GM19099 (cell line): ENCODE data around the gene ABCA7.

ENCODE experiments used
- POLR2A ChIP-seq: IDR thresholded peaks from 3 replicates; pipeline ENCODE4 v1.6.1; 2011; ENCODE audit warnings: low read depth; ENCODE audit not compliant: insufficient read length; ENCODE audit errors: extremely low read depth

The ABCA7 gene

DNA sequence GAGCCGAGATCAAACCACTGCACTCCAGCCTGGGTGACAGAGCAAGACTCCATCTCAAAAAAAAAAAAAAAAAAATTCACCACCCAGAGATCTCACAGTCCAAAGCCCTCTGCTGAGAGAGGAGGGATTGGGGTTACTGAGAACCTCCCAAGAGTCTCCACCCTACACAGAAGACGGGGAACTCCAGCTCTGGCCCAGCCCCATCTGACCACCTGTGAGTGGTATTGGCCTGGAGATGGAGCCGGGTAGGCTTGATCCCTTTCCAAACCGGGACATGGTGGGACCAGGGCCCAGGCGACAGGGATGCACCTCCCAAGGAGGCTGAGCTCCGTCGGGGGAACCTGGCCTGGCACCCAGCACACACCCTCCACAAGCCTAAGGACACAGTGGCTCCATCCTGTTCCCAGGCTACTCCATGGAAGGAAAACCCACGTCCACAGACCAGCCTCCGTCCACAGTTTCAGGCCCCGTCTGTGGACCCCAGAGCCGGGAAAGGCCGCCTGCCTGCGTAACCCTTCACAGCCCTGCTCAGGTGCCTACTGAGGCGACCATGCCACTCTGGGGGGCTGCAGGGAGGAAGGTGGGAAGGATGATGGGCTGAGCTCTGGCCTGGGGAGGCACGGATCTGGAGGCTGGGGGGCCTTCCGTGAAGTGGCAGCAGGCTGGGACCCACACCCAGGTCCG is 20.8 kb upstream of the ABCA7 start:
- TF ChIP-seq POLR2A: no peak

DNA sequence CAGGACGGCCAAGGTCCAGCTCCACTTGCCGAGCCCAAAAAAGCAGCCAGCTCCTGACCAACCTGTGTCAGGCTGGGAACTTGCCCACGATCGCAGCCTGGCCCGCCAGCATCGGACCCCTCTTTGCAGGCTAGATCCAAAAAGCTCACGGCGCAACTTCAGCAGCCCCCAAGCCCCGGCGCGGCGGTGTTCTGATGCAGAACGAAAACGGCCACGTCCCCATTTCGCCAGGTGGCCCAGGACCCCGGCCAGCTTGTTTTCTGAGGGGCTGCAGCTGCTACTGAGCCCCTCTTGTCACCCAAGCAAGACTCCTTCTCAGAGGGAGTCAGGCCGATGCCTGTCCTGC is 20.3 kb upstream of the ABCA7 start:
- TF ChIP-seq POLR2A: no peak

DNA sequence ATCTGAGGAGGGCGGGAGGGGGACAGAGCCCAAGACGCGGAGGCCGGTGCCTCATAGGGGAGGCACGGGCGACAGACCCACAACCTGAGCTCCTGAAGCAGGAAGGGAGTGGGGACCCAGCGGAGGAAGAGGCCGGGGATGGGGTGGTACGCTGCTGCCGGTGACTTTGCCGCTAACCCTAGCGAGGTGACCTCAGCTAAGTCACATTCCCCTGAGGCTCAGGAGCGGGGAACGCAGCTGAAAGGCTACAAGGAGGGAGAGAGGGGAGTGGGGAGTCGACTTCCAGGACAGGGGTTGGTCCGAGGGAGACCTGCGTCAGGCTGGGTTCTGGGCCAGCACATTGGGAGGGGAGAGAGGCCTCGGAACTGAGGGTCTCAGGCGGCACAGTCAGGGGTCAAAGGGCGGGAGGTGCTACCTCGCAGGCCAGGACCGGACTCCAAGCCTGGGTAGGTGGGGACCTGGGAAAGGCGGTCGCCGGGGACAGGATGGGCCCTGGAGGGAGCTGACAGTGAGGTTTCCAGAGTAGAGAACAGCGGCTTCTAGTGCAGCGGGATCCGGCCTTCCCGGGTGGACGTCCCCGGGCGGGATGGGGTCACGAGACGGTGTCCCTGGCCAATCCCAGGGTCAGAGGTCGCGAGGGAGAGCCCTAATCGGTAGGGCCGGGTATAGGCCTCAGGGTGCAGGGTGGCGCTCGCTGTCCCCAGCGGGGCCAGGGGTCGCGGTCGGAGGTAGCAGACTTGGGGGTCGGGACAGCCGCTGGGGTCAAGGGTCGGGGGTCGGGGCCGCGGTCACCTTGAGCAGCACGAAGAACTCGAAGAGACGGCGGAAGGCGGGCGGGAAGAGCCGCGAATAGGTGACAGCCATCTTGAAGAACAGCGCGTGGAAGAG is 19.7 kb upstream of the ABCA7 start:
- TF ChIP-seq POLR2A: no peak

- peak; percentile 80 for TF ChIP-seq POLR2A
These were observed 19.0 kb upstream of the ABCA7 start, which contains the start of gene TMEM259 for GRCh38 chr19:1020868-1021425. TSS of gene TMEM259 (minus strand) at chr19:1021123. CDS start at chr19:1020996, 127 bp downstream.

- TF ChIP-seq POLR2A: peak; percentile 76
These were observed 13.7 kb upstream of the ABCA7 start, which contains the start of gene CNN2 for GRCh38 chr19:1025960-1026782. TSS of gene CNN2 (plus strand) at chr19:1026608. CDS start at chr19:1026662, 54 bp downstream.

GRCh38 chr19:1026783-1027649 is 12.9 kb upstream of the ABCA7 start:
- TF ChIP-seq POLR2A: no peak

DNA sequence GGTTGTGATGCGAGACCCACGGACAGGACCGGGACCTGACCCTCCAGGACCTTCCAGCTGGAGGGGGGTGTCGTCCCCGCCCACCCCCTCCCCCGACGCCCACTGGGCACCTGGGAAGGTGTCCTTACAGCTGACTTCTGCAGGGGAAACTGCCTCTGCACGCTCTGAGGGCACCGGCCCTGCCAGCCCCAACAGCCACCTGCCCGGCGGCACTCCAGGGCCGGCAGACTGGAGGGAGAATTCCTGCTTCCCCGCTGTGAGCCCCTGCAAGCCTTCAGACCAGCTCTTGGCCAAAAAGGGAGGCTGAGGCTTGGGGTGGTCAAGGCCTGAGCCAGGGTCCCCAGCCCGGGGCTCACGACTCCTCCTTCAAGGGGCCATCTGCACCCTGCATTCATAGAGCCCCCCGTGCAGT is 12.3 kb upstream of the ABCA7 start:
- no peak for TF ChIP-seq POLR2A

DNA sequence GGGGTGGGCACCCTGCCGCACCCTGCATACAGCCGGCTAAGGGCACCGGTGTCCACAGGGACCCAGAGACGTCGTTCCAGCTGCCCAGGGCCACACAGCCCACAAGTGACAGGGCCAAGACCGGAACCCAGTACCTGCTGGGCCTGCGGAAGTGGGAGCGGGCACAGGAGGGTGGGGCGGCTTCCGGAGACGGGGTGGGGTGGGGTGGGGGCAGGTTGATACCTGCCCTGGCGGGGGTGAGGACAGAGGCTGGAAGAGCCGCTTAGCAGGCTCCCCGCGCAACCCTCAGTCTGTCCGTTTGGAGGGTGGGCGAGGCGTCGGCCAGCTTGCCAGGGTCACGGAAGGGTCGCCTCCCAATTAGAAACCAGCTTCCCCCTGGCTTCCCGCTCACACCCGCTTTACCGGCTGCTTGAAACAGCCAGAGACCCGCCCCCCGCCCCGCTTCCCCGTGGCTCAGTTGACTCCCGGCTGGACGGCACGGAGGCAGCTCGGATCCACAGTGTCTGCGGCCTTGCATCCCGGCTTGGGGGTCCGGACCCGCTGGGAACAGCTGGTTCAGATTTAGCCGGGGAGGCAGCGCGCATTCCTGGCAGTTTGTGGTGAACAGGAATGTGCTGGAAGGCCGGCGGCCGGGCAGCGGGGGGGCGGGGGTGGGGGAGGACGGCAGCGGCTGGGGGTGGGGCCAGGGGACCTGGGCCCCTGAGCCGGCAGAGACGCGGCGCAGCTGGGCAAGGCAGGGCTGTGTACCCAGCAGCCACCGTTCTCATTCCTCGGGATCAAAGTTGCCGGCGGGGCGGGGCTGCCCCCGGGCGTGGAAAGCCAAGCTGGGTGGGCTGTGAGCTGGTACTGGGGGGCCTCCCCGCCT is 11.6 kb upstream of the ABCA7 start:
- peak; percentile 45 for TF ChIP-seq POLR2A

DNA sequence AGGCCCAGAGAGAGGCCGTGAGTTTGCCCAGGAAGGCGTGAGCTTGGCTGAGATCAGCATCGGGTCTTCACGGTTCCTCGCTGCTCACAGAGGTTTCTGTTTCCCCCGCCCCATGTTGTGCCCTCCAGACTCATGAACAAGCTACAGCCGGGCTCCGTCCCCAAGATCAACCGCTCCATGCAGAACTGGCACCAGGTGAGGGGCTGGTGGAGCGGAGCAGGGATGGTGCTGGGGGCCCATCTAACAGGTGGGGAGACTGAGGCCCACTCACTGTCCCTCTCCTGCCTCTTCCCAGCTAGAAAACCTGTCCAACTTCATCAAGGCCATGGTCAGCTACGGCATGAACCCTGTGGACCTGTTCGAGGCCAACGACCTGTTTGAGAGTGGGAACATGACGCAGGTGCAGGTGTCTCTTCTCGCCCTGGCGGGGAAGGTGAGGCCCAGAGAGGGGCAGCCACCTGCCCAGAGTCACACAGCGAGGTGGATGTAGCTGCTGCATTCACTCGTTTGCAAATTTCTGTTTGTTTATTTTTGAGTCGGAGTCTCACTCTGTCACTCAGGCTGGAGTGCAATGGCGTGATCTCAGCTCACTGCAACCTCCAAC is 7.5 kb upstream of the ABCA7 start:
- no peak for TF ChIP-seq POLR2A

DNA sequence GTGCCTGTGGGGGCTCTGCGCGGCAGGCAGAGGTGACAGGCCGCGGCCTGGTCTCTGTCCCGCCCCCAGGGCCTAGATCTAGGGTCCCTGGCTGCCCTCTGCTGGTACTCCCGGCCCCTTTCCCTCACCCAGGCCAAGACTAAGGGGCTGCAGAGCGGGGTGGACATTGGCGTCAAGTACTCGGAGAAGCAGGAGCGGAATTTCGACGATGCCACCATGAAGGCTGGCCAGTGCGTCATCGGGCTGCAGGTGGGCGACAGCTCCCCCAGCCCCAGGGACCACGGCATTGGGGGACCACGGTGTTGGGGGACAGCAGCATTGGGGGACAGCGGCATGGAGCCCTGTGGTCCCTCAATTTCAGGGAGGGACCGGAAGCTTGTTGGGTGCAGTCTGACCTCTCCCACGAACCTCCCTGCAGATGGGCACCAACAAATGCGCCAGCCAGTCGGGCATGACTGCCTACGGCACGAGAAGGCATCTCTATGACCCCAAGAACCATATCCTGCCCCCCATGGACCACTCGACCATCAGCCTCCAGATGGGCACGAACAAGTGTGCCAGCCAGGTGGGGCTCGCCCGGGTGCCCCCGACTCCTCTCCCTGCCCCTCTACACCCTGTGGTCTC is 3.8 kb upstream of the ABCA7 start:
- TF ChIP-seq POLR2A: peak; percentile 10

- TF ChIP-seq POLR2A: no peak
These were observed 2.3 kb upstream of the ABCA7 start for GRCh38 chr19:1037621-1038064.

- no peak for TF ChIP-seq POLR2A
These were observed 795 bp upstream of the ABCA7 start for GRCh38 chr19:1038978-1039645.
